ENCODE results near the gene DCBLD1.

GRCh38 chr6:117544716-117545115 lies 62.2 kb downstream of the DCBLD1 start:
- TF ChIP-seq CTCF (IDR thresholded peaks at IDR 0.05; ENCODE audit: low read length) (no peak), EZH2 (IDR thresholded peaks at IDR 0.05; ENCODE audit: borderline replicate concordance, low read length) (no peak)

Data from OCI-LY1 (cell line).